HG02571 (cell line): ENCODE results near the gene DBP.

Source experiments
- ATAC-seq: cut with Tn5 transposase; IDR thresholded peaks from one replicate; pipeline ENCODE4 v1.9.1; 2021; ENCODE audit warnings: mild to moderate bottlenecking, moderate library complexity; ENCODE audit not compliant: unreplicated experiment

Gene DBP

DNA sequence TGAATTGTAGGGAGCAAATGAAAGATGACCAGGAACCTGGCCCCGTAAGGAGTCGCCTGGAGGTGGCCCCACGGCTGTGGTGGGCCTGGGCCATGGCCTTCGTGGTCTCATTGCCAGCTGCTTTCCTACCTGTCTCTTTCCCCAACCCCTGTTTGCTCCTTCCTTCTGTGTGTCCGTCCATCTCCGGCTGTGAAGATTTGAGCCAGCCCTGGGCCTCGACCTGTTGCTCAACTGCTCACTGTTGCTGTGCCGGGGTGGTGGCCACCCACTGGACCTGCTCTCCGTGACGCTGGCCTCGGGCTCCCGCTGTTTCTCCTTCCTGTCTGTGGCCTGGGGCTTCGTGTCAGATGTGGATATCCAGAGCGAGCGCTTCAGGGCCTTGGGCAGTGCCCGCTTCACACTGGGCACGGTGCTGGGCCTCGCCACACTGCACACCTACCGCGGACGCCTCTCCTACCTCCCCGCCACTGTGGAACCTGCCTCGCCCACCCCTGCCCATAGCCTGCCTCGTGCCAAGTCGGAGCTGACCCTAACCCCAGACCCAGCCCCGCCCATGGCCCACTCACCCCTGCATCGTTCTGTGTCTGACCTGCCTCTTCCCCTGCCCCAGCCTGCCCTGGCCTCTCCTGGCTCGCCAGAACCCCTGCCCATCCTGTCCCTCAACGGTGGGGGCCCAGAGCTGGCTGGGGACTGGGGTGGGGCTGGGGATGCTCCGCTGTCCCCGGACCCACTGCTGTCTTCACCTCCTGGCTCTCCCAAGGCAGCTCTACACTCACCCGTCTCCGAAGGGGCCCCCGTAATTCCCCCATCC, 8.5 kb downstream of the DBP start:
- ATAC-seq: no peak

DNA sequence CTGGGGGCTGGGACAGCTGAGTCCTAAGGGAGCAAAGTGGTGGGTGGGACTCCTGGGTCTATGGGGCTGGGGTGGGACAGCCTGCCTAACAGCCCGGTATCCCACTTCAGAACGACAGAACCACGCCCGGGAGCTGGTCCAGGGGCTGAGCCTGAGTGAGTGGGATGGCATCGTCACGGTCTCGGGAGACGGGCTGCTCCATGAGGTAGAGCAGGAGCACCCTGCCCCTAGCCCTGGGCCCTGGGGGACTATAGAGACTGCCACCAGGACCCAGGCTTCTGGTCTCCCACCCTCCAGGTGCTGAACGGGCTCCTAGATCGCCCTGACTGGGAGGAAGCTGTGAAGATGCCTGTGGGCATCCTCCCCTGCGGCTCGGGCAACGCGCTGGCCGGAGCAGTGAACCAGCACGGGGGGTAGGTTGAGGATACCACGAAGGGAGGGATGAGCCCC, 9.3 kb downstream of the DBP start:
- no peak for ATAC-seq

DNA sequence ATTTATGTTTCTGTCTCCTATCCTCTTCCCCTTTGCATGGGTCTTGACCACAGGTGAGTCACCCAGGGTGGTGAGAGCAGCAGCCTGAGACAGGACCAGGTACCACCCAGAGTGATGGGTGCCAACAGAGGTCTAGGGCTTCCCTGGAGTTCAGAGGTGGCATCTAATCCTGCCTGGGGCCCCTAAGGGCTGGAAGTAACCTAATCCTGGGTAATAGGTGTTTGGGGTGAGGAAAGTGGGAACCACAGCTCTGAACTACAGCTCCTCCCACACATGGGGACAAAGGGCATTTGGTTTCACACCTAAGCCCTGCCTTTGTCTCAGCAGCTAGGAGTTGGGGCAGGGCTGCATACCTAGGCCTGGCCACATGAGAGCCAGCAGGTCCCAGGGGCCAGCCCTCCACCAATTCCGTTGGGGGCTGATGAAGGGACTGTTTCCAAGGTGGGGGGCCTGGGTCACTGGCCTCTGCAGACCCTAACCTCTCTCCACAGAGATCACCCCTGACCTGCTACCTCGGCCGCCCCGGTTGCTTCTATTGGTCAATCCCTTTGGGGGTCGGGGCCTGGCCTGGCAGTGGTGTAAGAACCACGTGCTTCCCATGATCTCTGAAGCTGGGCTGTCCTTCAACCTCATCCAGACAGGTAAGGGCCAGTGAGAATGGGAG, 9.8 kb downstream of the DBP start:
- ATAC-seq: no peak

DNA sequence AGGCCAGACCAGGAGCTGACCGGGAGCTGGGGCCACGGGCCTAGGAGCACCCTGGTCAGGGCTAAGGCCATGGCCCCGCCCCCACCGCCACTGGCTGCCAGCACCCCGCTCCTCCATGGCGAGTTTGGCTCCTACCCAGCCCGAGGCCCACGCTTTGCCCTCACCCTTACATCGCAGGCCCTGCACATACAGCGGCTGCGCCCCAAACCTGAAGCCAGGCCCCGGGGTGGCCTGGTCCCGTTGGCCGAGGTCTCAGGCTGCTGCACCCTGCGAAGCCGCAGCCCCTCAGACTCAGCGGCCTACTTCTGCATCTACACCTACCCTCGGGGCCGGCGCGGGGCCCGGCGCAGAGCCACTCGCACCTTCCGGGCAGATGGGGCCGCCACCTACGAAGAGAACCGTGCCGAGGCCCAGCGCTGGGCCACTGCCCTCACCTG, 11.3 kb downstream of the DBP start:
- no peak for ATAC-seq

DNA sequence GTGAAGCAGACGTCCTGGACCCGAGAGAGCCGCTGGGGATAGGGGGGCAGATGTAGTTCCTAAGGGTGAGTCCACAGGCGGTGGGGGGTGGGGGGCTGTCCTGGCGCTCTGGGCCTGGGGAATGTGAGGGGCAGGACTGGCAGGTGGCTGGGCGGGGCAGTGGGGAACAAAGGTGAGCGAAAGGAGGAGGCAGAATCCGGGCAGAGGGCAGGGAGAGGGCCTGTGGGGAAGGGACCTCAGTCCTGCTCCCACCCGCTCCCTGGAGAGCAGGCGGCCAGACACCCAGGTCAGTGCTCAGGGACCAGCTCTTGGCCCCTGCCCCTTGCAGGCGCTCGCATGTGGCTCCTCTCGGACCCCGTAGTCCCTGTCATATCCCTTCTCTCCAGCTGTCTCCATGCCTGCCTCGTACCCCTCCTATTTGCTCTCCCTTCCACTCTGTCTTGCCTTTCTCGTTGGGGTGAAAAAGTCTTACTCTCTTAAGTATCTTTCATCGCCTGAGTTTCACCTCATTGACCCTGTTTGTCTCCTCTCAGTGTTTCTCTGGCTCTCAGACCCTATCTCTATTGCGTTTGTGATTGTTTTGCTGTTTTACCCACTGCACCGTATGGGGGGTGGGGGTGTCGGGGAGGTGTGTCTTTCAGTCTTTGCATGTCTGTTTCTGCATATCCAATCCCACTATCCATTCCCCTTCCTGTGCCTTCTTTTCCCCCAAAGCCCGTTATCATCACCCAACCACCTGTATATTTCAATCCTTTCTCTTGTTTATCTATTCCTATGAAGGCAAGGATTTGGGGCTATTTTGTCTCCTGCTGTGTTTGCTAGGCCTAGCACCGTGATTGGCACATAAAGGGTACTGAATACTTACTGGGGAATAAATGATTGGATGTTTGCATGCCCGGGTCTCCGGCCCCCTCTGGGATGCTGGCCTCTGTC, 12.1 kb downstream of the DBP start:
- no peak for ATAC-seq

DNA sequence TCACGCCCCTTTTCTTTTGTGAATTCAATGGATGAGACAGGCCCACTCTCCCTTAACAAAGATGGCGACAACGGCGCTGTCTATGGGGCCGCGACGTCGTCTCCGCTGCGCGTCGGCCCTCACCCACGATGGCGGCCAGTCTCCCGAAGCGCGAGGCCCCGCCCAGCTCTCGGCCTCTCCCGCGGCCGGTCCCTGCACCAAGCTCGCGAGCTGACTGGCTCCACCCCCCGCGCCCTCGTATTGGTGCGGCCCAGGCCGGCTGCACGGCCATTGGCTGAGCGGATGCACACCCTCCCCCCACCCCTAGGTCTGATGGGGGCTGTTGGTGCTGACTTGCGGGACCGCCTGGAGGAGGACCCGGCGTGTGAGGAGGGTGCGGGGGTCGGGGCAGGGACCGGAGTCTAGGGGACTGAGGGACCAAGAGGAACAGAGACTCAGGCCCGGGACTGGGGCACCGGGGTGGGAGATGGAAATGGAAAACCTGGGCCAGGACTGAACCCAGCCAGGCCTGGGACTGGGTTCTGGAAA, 13.0 kb downstream of the DBP start:
- peak; percentile 54 for ATAC-seq

DNA sequence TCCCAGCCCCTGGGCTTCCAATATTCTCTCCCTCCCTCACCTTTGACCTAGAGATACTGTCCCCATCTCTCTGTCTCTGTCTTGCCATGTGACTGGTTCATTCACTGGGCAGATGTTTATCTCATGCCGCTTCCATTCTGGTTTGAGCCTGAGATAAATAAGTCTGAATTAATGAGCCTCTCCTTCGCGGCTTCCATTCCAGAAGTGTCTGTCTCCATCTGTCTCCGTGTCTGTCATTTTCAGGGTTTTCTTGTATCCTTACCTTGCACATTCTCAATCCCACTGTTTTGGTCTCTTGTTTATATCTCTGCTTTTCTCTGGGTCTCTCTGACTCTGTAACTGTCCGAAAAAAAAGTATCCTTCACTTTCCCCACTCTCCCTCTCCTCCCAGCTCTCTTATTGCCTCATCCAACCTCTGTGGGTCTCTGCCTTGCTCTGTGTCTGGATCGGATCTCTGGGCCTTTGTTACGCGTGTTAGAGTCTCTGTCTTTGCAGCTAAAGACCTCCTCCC, 13.6 kb downstream of the DBP start:
- no peak for ATAC-seq

DNA sequence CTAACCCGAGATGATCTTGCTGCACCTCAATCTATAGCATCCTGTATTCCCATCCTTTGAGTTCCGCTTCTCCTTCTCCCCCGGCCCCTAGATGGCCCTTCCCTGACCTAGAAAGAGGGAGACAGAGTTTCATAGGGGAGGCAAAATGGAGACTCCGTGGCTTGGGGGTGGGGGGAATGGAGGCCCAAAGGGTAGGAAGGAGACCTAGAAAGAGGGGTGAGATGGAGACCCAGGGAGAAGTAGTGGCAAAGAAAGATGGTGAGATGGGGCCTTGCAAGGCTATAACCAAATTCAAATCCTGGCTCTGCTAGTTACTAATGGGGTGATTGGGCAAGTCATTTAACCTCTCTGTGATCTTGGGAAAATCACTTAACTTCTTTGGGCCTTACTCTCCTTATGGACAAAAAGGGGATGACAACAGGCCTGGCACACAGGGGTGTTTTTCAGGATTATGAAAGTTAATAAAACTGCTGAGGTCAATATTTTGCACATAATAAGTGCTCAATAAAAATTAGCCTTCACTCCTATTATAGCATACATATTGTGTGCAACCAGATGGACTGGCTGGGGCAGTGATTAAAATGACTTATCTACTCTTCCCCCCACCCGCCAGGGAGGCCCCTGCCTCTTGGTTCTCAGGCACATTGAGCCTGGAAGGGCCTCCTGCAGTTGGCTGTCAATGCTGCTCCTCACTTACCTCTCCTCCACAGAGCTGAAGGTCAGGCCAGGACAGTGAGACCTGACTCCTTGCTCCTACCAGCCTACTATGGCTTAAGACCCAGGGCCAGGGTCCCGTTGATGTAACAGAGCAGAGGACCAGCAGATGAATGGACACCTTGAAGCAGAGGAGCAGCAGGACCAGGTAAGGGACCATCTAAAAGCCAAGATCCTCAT, 17.2 kb downstream of the DBP start:
- no peak for ATAC-seq

DNA sequence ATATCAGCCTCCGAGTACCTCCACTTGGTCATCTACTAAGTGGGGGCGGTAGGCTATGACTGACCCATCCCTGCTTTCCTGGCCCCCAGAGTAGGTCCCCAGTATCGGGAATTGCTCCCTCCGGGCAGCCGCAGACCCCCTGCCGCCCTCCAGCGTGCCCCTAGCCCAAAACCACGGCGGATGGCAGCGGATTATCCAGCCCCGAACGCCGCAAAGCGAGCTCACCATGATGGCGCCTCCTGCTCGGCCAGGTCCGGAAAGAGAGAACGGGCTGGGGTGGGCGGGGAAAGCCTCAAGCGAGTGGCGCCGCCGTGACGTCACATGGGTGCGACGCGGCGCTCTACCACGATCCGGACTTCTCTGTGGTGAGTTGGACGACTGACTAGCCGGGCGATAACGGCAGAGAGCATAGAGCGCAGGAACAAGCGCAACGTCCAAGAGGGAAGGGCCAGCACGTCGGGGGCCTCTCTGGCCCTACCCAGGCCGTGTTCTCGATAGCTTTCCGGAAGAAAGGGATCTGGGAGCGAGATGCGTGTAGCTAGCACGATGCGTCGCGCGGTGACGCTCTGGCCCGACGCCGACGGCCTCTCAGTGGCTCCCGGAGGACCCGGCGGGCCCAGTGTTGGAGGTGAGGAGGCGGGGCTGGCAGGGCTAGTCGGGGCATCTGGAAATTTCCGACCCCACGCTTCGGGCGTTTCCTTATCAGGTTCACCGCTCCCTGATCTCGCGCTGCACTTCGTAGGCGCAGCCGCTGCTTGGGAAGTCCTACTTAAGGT, 18.1 kb downstream of the DBP start, which contains the start of the genes RPL18 and SPHK2:
Gene RPL18, minus strand, starts transcription at position 263 of the 776 bp plus-strand sequence. Its CDS starts 35 bp downstream, at position 228.
Gene SPHK2, plus strand, starts transcription at position 591 of the 776 bp plus-strand sequence. CDS start 1,009 bp downstream, outside the sequence.
- peak; percentile 77 for ATAC-seq

DNA sequence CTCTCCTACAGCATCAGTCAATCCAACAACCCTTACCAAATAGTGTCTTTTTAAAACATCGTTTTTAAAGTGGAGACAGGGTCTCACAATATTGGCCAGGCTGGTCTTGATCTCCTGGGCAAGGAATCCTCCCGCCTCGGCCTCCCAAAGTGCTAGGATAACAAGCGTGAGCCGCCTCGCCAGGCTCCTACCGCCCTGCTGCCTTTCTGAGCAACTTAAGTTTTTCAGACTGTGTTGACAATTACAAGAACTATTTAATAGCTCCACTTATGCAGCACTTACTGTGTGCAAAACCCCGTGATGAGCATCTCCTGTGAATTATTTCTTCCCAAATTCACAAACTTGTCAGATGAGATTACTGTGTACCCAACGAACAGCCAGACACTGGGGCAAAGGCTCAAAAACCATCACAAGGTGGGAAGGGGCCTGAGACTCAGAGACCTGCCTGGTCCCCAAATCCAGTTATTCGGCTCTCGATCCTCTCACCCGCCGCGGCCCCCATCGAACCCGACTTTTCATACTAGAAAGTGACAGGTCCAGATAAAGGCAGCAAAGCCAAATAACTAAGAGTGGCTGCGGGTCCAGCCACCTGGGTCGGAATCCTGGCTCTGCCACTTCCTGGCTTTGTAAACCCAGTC, 18.8 kb downstream of the DBP start:
- ATAC-seq: no peak

DNA sequence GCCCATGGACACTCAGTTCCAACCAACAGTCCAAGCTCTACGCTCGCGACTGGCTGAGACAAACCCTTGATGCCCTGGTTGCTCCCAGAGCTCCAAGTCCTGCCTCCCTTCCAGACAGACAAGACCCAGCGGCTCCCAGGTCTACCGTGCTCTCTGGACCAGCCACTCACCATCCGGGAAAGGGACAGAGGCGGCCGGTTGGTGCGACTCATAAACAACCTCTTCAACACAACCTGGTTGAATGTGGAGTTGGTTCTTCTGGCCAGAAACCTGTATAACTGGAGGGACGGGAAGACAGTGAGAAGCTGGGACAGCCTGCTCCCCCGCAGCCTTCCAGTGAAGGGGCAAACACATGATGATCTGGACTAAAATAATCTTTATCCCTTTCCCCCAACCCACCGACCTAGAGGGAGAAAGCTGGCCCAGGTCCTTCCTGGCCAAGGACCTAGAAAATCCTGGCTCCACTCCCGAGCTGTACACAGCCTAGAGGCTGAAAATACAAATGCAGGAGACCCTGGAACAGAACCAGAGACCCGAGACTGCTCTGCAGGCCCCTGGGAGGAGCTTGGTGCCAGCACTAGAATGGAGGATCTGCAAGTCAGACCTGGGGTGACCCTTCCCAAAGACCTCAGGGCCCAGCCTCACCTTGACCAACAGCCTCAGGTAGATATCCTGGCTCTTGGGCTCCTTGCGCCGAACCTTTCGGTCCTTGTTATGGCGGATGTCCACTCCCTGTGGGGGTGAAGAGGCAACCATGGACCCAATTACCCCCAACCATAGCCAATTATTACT, 19.8 kb downstream of the DBP start:
- no peak for ATAC-seq

DNA sequence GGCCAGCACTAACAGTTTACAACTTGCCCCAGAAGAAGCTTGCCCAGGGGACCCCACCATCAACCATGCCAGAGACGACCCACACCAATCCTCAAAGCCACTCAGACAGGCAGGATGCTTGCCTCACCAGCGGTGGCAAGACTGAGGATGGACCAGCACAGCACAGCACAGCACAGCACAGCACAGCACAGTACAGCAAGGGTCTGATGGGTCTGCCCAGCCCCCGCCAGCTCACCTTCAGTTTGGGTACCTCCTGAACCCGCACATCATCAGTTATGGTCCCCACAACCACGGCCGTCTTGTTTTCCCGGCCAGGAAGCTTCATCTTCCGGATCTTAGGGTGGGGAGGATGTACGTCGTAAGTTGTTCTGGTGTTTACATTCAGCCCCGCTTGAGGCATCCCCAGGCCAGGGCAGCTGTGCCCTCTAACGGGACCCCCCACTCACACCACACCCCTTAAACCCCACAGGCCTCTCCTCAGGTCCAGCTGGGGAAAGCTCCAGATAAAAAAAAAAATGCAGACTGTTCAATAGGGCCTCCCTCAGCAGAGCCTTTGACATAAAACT, 20.6 kb downstream of the DBP start:
- no peak for ATAC-seq

DNA sequence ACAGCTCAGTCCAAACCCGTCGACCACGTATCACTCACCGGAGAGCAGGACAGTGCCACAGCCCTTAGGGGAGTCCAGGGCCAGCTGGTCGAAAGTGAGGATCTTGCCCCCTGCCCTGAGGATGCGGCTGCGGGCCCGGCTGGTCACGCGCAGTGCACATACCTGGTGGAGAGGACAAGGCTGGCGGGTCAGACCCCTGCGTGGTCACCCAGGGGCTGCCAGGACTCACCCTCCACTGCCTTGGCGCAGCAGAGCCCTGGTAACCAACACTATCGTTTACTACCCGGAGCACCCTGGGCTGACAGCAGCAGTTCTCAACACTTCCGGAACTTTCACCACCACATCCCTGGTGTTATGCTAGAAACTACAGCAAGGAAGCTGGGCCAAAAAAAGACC, 21.1 kb downstream of the DBP start:
- no peak for ATAC-seq

DNA sequence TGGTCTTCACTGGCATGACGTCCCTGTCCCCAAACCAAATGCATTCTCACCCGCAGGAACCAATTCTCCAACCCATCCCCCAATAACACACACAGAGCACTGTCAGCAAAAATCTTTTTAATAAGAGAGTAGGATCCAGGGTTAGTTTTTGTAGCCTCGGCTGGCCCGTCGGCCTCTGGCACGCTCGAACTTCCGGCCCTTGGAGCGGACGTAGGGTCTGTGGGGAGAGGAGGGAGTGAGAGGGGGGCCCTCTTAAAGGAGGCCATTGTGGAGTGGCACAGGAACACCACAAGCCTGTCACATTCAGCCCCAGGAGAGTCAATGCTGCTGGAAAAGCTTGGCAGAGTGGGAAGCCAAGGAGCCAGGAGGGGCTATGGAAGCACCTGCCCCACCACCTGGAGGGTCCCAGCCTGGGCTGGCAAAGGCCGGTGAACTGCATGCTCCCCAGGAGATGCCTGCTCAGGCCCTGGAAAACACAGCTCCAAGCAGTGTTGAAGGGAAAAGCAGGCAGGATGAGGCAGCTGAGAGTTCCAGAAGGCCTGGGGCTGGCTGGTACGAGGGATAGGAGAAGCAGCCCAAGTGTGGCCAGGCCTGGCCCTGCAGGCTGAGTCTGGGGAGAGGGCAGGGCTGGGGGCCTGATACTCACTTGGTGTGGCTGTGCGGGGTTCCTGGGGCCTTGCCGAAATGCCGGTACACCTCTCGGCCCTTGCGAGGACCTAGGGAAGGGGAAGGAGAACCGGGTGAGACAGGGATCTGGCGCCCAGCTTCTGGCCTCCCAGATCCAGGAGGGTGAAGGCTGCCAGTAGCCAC, 21.7 kb downstream of the DBP start:
- ATAC-seq: no peak

DNA sequence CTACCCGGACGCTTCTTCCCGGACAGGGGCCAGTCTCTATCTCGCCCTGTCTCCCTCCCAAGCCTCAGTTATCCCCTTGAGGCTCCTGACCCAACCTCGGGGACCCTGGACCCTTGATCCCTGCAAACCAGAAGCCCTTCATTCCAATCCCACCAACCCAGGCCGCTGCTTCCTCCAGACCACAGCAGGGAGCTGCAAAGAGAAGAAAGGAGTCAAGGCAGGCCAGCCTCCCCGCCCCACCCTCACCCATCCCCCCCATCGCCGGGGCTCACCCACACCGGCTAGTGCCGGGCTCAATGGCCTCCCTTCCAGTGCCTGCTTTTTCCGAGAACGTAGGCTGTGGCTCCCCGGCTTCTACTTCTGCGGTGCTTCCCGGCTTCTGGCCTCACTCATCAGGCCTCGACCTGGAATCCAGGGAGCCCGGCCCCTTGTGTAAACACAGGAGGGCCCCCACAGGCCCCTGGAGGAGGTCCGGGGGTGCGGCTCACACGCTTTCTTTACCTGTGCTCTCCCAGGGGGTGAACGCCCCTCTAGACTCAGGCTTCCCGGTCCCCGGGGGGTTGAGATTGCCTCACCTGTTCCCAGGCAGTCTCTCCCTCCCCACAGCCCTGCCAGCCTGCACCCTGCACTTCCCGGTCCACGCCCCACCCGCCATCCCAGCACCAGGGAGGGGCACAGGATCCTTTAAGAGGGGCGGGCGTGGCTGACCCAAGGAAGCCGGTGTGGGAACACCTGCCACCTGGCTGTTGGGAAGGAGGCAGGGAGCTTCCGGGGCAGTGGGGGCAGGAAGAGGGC, 22.5 kb downstream of the DBP start, which contains the start of gene FAM83E:
Gene FAM83E, minus strand, starts transcription at position 641 of the 795 bp plus-strand sequence. CDS start 1,704 bp downstream, outside the sequence.
- ATAC-seq: no peak
